HG03025 (cell line): ENCODE data around the gene SNCA.

ENCODE experiments used
- ATAC-seq: cut with Tn5 transposase; IDR thresholded peaks from one replicate; pipeline ENCODE4 v1.9.1; 2021; ENCODE audit warnings: mild to moderate bottlenecking, moderate library complexity; ENCODE audit not compliant: unreplicated experiment, low FRiP score

SNCA gene

DNA sequence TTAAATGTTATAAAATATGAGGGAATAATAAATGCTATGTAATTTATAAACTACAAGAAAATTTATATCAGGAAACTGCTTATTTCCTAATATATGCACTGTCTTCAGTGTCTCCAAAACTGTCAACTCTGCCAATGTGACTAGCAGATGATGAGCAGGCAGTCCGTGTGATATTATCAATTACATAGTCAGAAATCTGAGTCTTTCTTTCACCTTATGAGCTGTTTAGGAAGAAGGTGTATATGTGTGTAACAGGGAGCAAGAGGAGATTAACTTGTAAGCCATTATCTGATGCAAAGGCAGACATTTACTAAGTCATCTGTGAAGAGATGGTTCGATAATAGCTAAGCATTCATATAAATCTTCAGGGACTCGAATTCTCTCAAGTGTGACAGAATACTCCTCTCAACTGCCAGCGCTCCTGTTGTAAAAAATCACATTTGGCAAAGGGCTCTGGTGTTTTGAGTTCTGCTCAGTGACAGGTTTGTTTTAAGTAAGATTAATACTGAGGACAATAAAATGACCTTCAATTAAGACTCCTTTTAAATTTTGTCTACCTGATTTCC is 79.7 kb downstream of the SNCA start:
- no peak for ATAC-seq

DNA sequence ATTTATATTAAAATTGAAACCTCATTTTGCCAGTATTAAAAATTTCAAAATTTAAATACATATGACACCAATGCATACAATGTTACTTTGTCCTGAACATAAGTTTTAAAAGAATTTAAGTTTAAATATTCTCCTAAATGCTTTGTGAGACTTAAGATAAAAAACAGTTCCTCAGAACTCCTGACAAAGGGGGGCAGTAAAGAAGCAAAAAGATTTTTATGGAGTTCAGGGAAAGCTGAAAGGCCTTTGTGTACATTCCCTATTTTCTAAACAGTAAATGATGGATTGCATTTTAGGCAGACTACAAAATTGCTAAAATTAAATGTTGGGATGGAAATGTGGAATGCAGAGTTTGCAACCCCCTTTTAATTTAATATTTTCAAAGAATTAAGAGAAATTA is 81.7 kb downstream of the SNCA start:
- no peak for ATAC-seq

DNA sequence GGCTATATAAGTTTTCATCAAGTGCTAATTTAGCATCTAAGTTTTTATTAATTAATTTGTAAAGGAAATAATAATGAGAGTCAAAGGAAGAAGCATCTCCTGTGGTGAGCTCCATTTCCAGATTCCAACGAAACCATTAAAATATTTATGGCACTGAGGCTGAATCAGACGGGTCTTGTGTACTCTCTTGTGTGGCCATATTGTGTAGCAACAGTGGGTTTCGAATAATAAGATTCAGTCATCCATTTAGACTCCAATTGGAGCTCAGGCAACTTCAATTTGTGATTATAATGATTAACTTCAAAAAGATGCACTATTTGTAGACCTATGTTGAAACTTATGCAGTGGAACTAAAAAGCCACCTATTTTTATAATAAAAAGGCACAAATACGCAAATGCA is 82.4 kb downstream of the SNCA start:
- ATAC-seq = no peak

DNA sequence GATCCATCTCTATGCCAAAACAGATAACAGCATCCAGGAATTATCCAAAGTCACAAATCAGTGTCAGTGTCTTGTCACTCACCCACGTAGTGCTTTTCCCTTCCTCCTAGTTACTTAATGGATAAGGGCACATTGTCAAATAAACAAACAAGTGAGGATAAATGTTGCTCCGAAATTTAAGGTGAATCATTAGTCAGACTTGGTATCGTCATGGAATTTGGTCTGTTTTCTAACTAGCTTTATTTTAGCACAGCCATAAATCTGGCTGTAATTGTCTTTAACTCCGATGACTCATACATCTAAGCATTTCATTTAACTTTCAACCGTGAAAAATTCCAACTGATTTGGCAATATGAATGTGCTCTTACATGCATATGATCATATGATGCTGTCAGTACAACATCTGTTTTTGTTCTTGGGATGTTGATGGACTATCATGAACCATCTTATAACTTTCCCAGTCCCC is 83.3 kb downstream of the SNCA start:
- ATAC-seq = no peak

DNA sequence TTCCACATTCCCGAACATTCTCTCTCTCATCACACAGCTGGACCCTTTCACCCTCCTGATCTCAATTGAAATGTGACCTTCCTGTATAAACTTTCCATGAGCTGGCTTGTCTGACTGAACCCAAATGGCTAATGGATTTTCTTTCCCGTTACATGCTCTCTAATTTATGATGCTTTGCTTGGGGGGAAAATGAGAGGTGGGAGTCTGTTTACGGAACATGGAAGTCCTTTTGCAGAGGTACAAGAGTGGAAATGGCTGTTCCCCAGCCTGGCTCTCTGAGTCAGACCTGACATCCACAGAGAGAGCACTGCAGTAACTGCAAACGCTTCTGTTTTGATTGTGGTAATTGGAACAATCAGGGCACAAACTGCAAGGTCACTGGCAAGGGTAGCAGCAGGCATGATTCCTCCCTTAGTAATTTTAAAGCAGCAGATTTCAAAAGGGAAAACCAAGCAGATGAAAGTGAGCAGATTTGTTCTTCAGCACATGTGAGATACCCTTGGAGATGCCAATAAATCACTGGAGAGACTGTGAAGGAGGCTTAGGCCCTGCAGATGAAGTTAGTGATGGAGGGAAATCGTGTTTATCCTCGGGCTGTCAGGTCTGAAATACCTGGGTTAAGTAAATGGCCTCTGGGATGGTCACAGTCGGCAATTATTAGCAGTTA is 83.9 kb downstream of the SNCA start:
- no peak for ATAC-seq

GRCh38 chr4:89751416-89751815 is 85.5 kb downstream of the SNCA start:
- ATAC-seq = no peak

DNA sequence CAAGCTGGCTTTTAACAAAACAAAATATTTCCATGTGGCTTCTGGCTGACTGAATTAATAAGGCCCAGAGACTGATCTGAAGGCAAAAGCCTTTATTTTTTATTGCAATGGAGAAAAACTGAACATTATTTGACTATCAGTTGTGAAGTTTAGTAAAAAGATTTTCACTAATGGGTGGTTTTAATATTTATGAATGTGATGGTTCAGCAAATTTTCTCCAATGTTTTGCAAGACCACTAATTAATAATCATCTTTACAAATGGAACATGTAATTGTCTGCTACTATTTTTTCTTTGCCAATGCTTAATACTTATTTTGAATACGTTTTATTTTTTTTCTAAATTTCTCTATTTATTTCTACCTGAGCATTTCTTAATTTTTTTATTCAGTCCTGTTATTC is 90.6 kb downstream of the SNCA start:
- ATAC-seq = no peak

- no peak for ATAC-seq
Measured at GRCh38 chr4:89745708-89746107, 91.3 kb downstream of the SNCA start.

- no peak for ATAC-seq
Measured at GRCh38 chr4:89744914-89745313, 92.0 kb downstream of the SNCA start.

DNA sequence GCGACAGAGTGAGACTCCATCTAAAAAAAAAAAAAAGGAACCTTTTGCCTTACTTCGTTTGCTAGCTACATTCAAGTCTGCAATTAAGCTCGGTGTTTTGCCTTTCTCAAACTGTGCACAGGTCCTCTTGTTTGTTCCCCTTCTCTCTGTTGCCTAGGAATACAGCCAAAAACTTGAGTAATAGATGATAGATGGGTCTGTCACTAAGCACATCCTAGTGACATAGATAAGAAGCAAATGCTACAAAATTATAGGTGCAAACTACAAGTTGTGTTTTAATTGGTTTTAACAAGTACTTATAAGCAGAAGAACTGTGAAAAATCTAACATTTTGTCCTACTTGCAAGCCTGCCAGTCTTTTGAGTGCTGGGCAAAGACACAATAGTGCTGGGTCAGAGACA is 95.2 kb downstream of the SNCA start:
- ATAC-seq = no peak

- ATAC-seq = no peak
Measured at GRCh38 chr4:89739311-89739988, 97.5 kb downstream of the SNCA start.

- no peak for ATAC-seq
Measured at GRCh38 chr4:89737888-89738287, 99.1 kb downstream of the SNCA start.

DNA sequence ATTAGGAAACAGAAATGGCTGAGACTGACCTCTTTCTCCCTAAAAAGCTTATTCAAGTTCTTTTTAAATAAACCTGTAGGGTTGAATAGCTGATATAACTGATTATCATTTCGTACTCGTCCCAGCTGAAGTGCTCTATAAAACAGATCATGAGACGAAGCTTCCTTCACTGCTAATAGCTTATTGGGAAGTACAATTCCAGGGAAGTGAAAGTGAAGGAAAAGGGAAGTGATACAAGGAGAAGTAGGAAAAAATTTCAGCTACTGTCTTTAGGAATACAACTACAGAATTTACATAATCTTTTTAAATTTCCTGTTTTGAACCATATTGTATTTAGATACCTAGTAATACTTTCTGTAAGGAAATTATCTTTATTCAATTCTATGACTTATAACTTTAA is 103.0 kb downstream of the SNCA start:
- ATAC-seq = no peak

GRCh38 chr4:89727238-89727637 is 109.7 kb downstream of the SNCA start:
- no peak for ATAC-seq

DNA sequence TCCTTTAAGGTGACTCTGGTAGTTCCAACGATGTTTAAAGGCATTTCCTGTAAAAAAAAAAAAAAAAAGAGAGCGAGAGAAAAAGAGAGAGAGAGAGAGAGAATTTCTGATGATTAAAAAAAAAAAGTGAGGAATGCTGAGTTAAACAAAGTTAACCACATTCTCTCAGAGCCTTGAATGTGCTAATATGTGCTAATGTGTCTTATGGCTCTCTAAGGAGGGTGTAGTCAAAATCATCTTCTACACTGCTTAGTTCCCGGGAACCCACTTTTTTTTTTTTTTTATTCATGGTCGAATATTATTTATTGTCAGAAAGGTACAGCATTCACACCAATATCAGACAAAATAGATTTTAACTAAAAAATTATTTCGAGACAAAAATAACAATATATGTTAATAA is 111.7 kb downstream of the SNCA start:
- no peak for ATAC-seq

DNA sequence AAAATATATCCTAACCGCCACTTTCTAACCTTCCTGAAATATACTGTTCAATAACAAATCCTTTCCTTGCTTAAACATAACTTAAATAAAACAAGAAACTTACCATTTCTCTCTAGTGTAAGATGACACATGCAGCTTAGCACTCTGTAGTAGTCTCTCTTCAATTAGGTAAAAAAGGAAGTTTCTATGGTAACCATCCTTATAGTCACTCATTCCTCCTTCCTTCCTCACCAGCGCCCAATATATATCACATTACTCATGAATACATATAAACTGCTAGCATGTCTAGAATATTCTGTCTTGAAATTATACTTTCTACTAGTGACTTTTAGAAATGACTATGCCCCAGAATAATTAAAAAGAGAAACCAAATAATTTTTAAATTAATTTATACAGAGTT is 112.2 kb downstream of the SNCA start:
- ATAC-seq = no peak

DNA sequence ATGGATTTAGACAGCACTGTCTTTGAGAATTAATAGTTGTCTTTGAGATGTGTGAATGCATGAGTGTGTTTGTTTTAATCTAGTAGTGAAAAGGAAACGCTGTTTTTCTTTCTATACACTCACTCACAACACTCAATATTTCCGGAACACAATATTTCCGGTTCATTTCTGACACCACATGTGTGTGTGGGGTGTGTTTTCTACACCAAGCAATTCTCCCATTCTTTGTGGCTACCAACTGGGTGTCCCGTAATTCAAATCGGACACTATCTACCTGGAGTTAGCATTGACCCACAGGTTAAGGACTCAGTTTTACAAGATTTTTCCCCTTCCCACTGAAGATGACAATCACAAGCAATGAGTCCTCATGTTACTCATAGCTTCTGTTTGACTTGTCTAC is 113.9 kb downstream of the SNCA start:
- no peak for ATAC-seq

DNA sequence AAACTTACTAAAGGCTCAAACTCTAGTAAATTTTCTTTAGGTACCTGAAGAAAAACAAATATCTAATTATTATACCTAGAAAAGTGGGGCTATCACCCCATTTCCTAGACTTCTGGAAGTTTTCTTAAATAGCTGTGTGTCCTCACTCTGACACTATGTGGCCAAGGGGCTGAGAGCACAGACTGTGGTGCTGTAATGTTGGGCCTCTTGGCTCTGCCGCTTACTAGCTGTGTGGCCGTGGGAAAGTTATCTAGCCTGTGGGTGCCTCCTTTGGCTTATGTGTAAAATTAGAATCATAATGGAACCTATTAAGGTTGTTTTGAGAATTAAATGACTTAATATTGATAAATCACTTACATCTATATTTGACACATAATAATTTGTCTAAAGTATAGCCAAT is 114.4 kb downstream of the SNCA start:
- no peak for ATAC-seq

- ATAC-seq = no peak
Measured at GRCh38 chr4:89720981-89721380, 116.0 kb downstream of the SNCA start.

GRCh38 chr4:89719536-89720090 is 117.3 kb downstream of the SNCA start:
- no peak for ATAC-seq

- no peak for ATAC-seq
Measured at GRCh38 chr4:89716893-89717292, 120.1 kb downstream of the SNCA start.

DNA sequence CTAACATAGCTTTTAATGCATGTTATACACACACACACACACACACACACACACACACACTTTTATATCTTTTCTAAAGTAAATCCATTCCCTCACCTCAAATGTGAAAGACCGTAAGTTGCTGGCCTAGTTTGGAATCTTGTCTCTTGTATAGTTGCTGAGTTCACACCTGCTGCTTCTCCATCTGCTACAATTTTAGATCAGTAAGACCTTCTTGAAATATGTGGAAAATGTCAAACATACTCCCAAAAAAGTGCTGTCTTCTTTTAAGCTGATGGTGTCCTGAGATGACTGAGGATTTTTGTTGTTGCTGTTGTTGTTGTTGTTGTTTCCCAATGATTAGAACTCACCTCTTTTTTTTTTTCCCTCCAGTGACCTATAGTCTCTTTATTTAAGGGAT is 121.3 kb downstream of the SNCA start:
- no peak for ATAC-seq
